HFFc6 (cell line): ENCODE results near the gene IL6R. TPM values are rescaled to one million over a fixed set of nuclear protein-coding genes. Genes with fewer than 3 reads are reported as not detected.

ENCODE experiments used
- DNase-seq: peaks from one replicate; pipeline ENCODE4 v3.0.0-alpha.2; 2018
- H3K27ac Mint-ChIP-seq: 2 replicates; pipeline ENCODE4 v1.8.0; 2020; ENCODE audit warnings: mild to moderate bottlenecking, mixed read lengths
- H3K27me3 Mint-ChIP-seq: 2 replicates; pipeline ENCODE4 v1.8.0; 2021; ENCODE audit warnings: mild to moderate bottlenecking, moderate library complexity, mixed read lengths; ENCODE audit not compliant: insufficient read depth
- H3K36me3 Mint-ChIP-seq: 2 replicates; pipeline ENCODE4 v1.8.0; 2021; ENCODE audit warnings: low read depth, mixed read lengths
- H3K4me1 Mint-ChIP-seq: 2 replicates; pipeline ENCODE4 v1.8.0; 2020; ENCODE audit warnings: low read depth, mixed read lengths
- H3K4me3 Mint-ChIP-seq: 2 replicates; pipeline ENCODE4 v1.8.0; 2020; ENCODE audit warnings: mild to moderate bottlenecking, moderate library complexity, mixed read lengths
- H3K9me3 Mint-ChIP-seq: 2 replicates; pipeline ENCODE4 v1.8.0; 2020; ENCODE audit warnings: mild to moderate bottlenecking, mixed read lengths
- CTCF ChIP-seq: fragments of 200-600 bp; sonication (generic); IDR thresholded peaks from 2 replicates; pipeline ENCODE4 v1.5.0; 2021; ENCODE audit warnings: antibody characterized with exemption, mild to moderate bottlenecking
- total RNA-seq, 6 experiments: library from RNA; stranded (reverse); fragmentation: NEBNext Ultra II Directional; extraction: Animal tissue kit (Norgen Biotek cat#: 25700); gene quantifications; 2 replicates in 1 of 6; 3 replicates in 5 of 6; pipeline ENCODE4 v1.2.3, GENCODE V29; 2021

IL6R gene
- total RNA-seq, 6 experiments from 2014 or later, result 2.0 to 3.9 (median 2.3) TPM

DNA sequence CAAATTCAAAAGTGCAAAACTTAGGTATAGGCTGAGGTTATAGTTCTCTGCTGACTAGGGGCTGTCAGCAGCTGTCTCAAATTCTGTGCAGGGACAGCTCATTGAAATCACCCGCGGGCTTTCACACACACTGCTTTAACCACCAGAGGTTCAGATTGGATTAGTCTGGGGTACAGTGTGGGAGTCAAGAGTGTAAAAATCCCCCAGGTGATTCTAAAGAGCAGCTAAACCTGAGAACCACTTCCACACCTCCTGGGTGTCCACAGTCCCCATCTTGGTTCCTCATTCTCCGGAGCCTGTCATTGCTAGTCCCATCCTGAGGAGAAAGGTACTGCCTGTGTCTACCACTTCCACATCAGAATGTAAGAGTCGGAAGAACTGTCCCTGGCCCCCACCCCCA is 87.0 kb downstream of the IL6R start:
- no peak for TF ChIP-seq CTCF
- no peaks in the 10 kb centered on the region for H3K4me1 Mint-ChIP-seq
- H3K27me3 Mint-ChIP-seq, result peaks cover 53% of the 10 kb centered on the region
- no peak overlapping the region for H3K4me3 Mint-ChIP-seq
- no peaks in the 10 kb centered on the region for H3K9me3 Mint-ChIP-seq
- DNase-seq, result no peak
- H3K36me3 Mint-ChIP-seq, result no peaks in the 10 kb centered on the region
- H3K27ac Mint-ChIP-seq, result no peak overlapping the region

- no peaks in the 10 kb centered on the region for H3K9me3 Mint-ChIP-seq
- TF ChIP-seq CTCF, result no peak
- peaks cover 57% of the 10 kb centered on the region for H3K27me3 Mint-ChIP-seq
- H3K27ac Mint-ChIP-seq, result no peak overlapping the region
- H3K36me3 Mint-ChIP-seq, result no peaks in the 10 kb centered on the region
- H3K4me3 Mint-ChIP-seq, result no peak overlapping the region
- no peak for DNase-seq
- no peaks in the 10 kb centered on the region for H3K4me1 Mint-ChIP-seq
These were observed 88.1 kb downstream of the IL6R start for GRCh38 chr1:154493276-154493675.

DNA sequence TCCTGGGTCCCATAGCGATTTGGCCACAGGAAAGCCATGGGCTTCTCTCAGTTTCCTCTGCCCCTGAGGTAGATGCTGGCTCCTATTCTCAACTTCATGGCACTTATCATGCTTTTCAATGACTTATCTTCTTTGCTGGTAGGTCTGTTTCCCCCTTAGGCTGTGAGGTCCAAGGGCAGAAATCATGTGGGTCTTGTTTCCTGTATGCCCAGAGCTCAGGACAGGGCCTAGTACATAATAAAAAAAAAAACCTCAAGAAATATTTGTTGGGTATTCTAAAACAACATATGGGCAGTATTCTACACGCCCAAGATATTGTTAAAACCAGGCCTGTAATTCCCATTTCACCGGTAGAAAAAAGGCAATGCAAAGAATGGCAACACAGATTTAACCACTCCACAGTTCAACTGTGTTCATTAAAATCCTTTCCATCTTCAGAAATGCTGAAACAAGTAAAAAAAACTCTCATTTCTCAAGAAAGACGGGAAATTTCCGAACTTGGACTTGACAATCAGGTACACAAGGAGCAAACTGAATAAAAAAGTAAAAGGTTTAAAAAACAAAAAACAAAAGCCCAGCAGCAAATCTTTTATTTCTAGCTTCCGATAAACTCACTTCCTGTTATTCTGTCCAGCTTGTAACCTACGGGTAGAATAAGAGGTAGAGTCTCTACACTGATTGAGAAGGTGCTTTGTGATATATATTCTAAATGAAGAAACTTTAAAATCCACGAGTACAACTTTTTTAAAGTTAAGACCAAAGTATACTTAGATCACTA is 90.5 kb downstream of the IL6R start:
- no peaks in the 10 kb centered on the region for H3K9me3 Mint-ChIP-seq
- H3K4me3 Mint-ChIP-seq, result no peak overlapping the region
- H3K27me3 Mint-ChIP-seq, result peaks cover 52% of the 10 kb centered on the region
- no peaks in the 10 kb centered on the region for H3K36me3 Mint-ChIP-seq
- H3K4me1 Mint-ChIP-seq, result no peaks in the 10 kb centered on the region
- H3K27ac Mint-ChIP-seq, result no peak overlapping the region
- DNase-seq, result no peak
- TF ChIP-seq CTCF, result no peak

DNA sequence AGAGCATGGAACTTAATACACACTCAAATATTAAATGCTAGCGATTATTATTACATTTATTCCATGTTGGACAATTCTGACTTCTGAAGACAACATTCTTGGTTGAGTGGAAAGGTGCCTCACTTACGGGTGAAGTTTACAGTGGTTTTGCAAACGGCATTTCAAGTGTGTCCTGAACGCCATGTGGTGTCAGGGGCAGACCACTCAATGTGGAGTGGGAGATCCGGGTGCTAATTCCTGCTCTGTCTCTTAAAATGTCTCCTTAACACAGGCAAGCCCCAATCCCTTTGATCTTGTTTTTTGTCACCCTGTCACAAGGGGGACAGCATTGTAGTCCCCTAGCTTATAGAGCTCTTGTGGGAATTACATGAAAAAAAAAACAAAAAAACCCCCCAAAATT is 91.2 kb downstream of the IL6R start:
- Mint-ChIP-seq H3K27me3 (peaks cover 52% of the 10 kb centered on the region), H3K27ac (no peak overlapping the region), H3K9me3 (no peaks in the 10 kb centered on the region), H3K36me3 (no peaks in the 10 kb centered on the region), H3K4me1 (no peaks in the 10 kb centered on the region), H3K4me3 (no peak overlapping the region)
- no peak for TF ChIP-seq CTCF
- no peak for DNase-seq

DNA sequence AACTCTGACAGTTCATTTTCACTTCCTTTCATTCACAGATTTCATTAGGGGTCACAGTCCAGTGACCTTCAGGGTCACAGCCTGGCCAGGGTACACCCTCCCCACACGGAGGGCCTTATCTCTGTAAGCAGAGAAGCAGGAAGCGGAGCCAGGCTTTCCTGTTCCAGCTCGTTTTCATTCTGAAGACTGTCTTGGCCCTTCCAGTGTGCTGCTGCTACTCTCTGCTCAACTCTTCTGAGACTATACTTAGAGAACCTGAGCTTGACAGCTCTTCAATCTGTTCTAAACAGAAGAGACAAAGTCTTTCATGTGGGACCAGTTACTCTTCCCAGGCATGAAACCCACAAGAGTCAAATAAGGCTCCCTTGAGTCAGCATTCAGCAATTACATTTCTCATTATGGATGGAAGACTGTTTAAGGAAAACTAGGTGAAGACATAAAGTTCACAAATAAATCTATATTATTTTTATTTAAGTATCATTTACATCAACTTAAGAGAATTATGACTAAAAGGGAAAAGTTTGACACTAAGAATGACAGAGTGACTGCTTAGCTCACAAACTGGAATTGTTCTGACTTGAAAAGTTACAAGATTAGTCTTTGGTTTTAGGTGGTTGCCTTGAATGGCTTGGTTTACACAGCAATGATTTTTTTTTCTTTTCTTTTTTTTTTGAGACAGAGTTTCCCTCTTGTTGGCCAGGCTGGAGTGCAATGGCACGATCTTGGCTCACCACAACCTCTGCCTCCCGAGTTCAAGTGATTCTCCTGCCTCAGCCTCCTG is 92.1 kb downstream of the IL6R start:
- TF ChIP-seq CTCF, result no peak
- Mint-ChIP-seq H3K4me3 (no peak overlapping the region), H3K27me3 (peaks cover 49% of the 10 kb centered on the region), H3K27ac (no peak overlapping the region), H3K4me1 (no peaks in the 10 kb centered on the region), H3K9me3 (no peaks in the 10 kb centered on the region), H3K36me3 (no peaks in the 10 kb centered on the region)
- no peak for DNase-seq
